Activated CD8-positive, alpha-beta memory T cell treated with anti-CD3 and anti-CD28 coated beads for 1 hour (primary cell): ENCODE results near the gene COL18A1.

ENCODE experiments used
- DNase-seq, 2 donors: peaks; one replicate each; pipeline ENCODE4 v3.0.0-alpha.2; 2020; ENCODE audit warnings: low read depth in 1 of 2; ENCODE audit errors: extremely low read depth in 1 of 2

The COL18A1 gene

GRCh38 chr21:45465105-45465504, 60.1 kb downstream of the COL18A1 start:
- no peak for DNase-seq

- no peak for DNase-seq
Observed at GRCh38 chr21:45465611-45466329, 60.8 kb downstream of the COL18A1 start.

- DNase-seq, result no peak
Observed at GRCh38 chr21:45466330-45467220, 61.6 kb downstream of the COL18A1 start.

GRCh38 chr21:45467221-45467779, 62.3 kb downstream of the COL18A1 start:
- DNase-seq, result no peak

- no peak for DNase-seq
Observed at GRCh38 chr21:45468051-45468970, 63.3 kb downstream of the COL18A1 start.

- no peak for DNase-seq
Observed at GRCh38 chr21:45468971-45469272, 64.0 kb downstream of the COL18A1 start.

GRCh38 chr21:45469273-45470086, 64.5 kb downstream of the COL18A1 start:
- no peak for DNase-seq

- DNase-seq, result no peak
Observed at GRCh38 chr21:45470087-45470515, 65.1 kb downstream of the COL18A1 start.

GRCh38 chr21:45470773-45471524, 66.0 kb downstream of the COL18A1 start:
- no peak for DNase-seq

- no peak for DNase-seq
Observed at GRCh38 chr21:45471525-45472221, 66.7 kb downstream of the COL18A1 start.

GRCh38 chr21:45472445-45473365, 67.7 kb downstream of the COL18A1 start:
- DNase-seq, result no peak

- no peak for DNase-seq
Observed at GRCh38 chr21:45473496-45474322, 68.7 kb downstream of the COL18A1 start.

- no peak for DNase-seq
Observed at GRCh38 chr21:45474323-45474950, 69.5 kb downstream of the COL18A1 start.

- no peak for DNase-seq
Observed at GRCh38 chr21:45475004-45475685, 70.2 kb downstream of the COL18A1 start.

GRCh38 chr21:45475797-45476570, 71.0 kb downstream of the COL18A1 start:
- no peak for DNase-seq
